Fibroblast of lung (primary cell): ENCODE data around the gene APOH. TPM values are rescaled to one million over a fixed set of nuclear protein-coding genes. Genes with fewer than 3 reads are reported as not detected.

ENCODE experiments used
- DNase-seq, 2 donors: peaks; one replicate each; pipeline versions ENCODE4 v3.0.0 to v3.0.0-alpha.2; 2010; ENCODE audit warnings: low read depth in 2 of 2
- H2AFZ ChIP-seq: 2 replicates; pipeline ENCODE4 v1.5.1; 2012; ENCODE audit warnings: low read length, control low read depth, inconsistent platforms
- H3K27ac ChIP-seq: 2 replicates; pipeline ENCODE4 v1.5.1; 2011; ENCODE audit warnings: low read length, control low read depth; ENCODE audit not compliant: insufficient read depth
- H3K27me3 ChIP-seq: 2 replicates; pipeline ENCODE4 v1.5.1; 2011; ENCODE audit warnings: mild to moderate bottlenecking, low read length; ENCODE audit not compliant: control insufficient read depth, insufficient read depth
- H3K36me3 ChIP-seq: 2 replicates; pipeline ENCODE4 v1.5.1; 2011; ENCODE audit warnings: low read length; ENCODE audit not compliant: control insufficient read depth, insufficient read depth
- H3K4me1 ChIP-seq: 2 replicates; pipeline ENCODE4 v1.5.1; 2011; ENCODE audit warnings: low read length; ENCODE audit not compliant: control insufficient read depth, insufficient read depth; ENCODE audit errors: extremely low read depth
- H3K4me2 ChIP-seq: 2 replicates; pipeline ENCODE4 v1.5.1; 2011; ENCODE audit warnings: low read length, control low read depth; ENCODE audit not compliant: insufficient read depth; ENCODE audit errors: extremely low read depth
- H3K4me3 ChIP-seq, 4 experiments: fragments of 200-600 bp in 1 of 4; sonication (generic) in 1 of 4; replicated peaks in 1 of 4; 2 replicates each; pipeline ENCODE4 v1.5.1; 2011 to 2016; ENCODE audit warnings: low read length in 4 of 4, low read depth in 3 of 4, mild to moderate bottlenecking in 3 of 4, control low read depth in 2 of 4, inconsistent platforms in 1 of 4, mixed read lengths in 1 of 4; ENCODE audit not compliant: insufficient read depth in 1 of 4; ENCODE audit errors: control extremely low read depth in 1 of 4
- H3K79me2 ChIP-seq: 2 replicates; pipeline ENCODE4 v1.5.1; 2012; ENCODE audit warnings: mild to moderate bottlenecking, low read length, inconsistent platforms; ENCODE audit not compliant: control insufficient read depth, insufficient read depth
- H3K9ac ChIP-seq: 2 replicates; pipeline ENCODE4 v1.5.1; 2011; ENCODE audit warnings: mild to moderate bottlenecking, low read length, control low read depth; ENCODE audit not compliant: insufficient read depth
- H3K9me3 ChIP-seq: 2 replicates; pipeline ENCODE4 v1.5.1; 2012; ENCODE audit warnings: low read depth, low read length; ENCODE audit not compliant: control insufficient read depth, insufficient read depth
- H4K20me1 ChIP-seq: 2 replicates; pipeline ENCODE4 v1.5.1; 2011; ENCODE audit warnings: low read length; ENCODE audit not compliant: control insufficient read depth, insufficient read depth; ENCODE audit errors: extremely low read depth
- CTCF ChIP-seq, 2 donors: IDR thresholded peaks in 1 of 2; conservative IDR thresholded peaks in 1 of 2; 1 replicate in 1 of 2; 2 replicates in 1 of 2; pipeline ENCODE4 v1.5.1; 2011 to 2012; ENCODE audit warnings: low read length in 2 of 2, control low read depth in 1 of 2, inconsistent platforms in 1 of 2, low read depth in 1 of 2, mild to moderate bottlenecking in 1 of 2
- EZH2 ChIP-seq: IDR thresholded peaks from 2 replicates; pipeline ENCODE4 v1.5.1; 2012; ENCODE audit warnings: low read length, control low read depth, mild to moderate bottlenecking; ENCODE audit errors: missing control alignments
- polyA plus RNA-seq, 2 donors: library from polyadenylated mRNA; depleted of rRNA in 1 of 2; stranded (reverse) in 1 of 2; unstranded in 1 of 2; fragments of >200 nt; gene quantifications; 2 replicates each; pipeline ENCODE4 v1.2.1, GENCODE V29; 2011 to 2012; ENCODE audit warnings: missing spikeins in 1 of 2
- total RNA-seq: library from RNA; depleted of rRNA; stranded (reverse); fragments of >200 nt; gene quantifications from 2 replicates; pipeline ENCODE4 v1.2.1, GENCODE V29; 2014

APOH gene
- total and polyA plus RNA-seq, 2 donors (not counting 1 experiment from before 2014, with no cell fraction given), result not detected

DNA sequence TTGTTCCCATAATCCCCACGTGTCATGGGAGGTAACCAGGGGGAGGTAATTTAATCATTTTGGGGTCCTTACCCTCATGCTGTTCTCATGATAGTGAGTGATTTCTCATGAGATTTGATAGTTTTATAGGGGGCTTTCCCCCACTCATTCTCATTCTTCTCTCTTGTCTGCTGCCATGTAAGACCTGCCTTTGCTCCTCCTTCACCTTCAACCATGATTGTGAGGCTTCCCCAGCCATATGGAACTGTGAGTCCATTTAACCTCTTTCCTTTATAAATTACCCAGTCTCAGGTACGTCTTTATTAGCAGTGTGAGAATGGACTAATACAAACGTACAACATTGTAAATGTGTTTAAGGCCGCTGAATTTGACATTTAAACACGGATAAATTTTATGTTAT, 35.5 kb upstream of the APOH start:
- no peaks in the 10 kb centered on the region for H3K27me3 ChIP-seq
- H3K79me2 ChIP-seq, result no peaks in the 10 kb centered on the region
- H3K4me1 ChIP-seq, result peaks cover 5% of the 10 kb centered on the region
- no peak for DNase-seq
- no peak overlapping the region for H3K9ac ChIP-seq
- H3K9me3 ChIP-seq, result no peaks in the 10 kb centered on the region
- H3K4me2 ChIP-seq, result no peak overlapping the region
- no peak for TF ChIP-seq CTCF (conservative IDR thresholded peaks at IDR 0.05 in 1 of 2, IDR thresholded peaks at IDR 0.05 in 1 of 2; ENCODE audit: low read depth in 1 of 2, low read length in 2 of 2)
- no peak for TF ChIP-seq EZH2
- H3K36me3 ChIP-seq, result no peaks in the 10 kb centered on the region
- H3K27ac ChIP-seq, result no peak overlapping the region
- no peaks in the 10 kb centered on the region for H4K20me1 ChIP-seq
- no peak overlapping the region for H2AFZ ChIP-seq
- H3K4me3 ChIP-seq, result no peak overlapping the region

DNA sequence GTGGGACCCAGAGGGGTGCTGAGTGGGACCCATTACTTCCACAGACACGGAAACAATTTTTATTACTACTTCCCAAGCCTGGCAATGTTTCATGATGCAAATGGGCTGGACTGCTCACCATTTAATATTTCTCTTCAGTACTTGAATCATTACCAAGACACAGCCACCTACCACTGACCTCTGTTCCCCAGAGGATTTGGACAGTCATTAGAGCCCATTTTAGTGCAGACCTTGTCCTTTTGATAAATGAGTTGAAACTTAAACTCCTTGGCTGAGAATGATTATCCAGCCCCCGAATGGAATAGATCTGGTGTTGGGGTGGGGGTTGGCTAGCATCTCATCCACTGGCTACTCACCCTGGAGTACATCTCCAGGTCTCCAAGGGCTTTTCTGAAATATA, 33.6 kb upstream of the APOH start:
- no peaks in the 10 kb centered on the region for H3K36me3 ChIP-seq
- H4K20me1 ChIP-seq, result no peaks in the 10 kb centered on the region
- no peaks in the 10 kb centered on the region for H3K79me2 ChIP-seq
- no peak for DNase-seq
- H3K9ac ChIP-seq, result no peak overlapping the region
- H3K4me2 ChIP-seq, result no peak overlapping the region
- H3K27me3 ChIP-seq, result no peaks in the 10 kb centered on the region
- no peak overlapping the region for H3K4me3 ChIP-seq
- no peak overlapping the region for H2AFZ ChIP-seq
- H3K9me3 ChIP-seq, result no peaks in the 10 kb centered on the region
- no peaks in the 10 kb centered on the region for H3K4me1 ChIP-seq
- H3K27ac ChIP-seq, result no peak overlapping the region
- TF ChIP-seq EZH2, result no peak
- TF ChIP-seq CTCF (conservative IDR thresholded peaks at IDR 0.05 in 1 of 2, IDR thresholded peaks at IDR 0.05 in 1 of 2; ENCODE audit: low read depth in 1 of 2, low read length in 2 of 2), result no peak

DNA sequence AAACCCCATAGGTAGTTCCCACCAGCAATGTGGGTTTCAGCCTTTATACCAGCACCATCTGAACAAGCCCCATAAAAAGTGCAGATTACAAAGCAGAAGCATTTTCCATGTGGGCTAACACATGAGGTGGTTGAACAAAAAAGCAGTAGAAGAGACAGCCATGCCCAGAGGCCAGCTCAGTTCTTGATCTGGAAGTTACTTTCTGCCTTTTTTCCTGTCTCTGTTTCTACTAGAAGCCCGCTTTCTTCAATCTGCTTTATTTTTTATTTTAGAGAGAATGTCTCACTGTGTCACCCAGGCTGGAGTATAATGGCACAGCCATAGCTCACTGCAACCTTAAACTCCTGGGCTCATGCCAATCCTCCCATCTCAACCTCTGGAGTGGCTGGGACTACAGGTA, 31.5 kb upstream of the APOH start:
- H3K4me3 ChIP-seq, result no peak overlapping the region
- H3K27me3 ChIP-seq, result no peaks in the 10 kb centered on the region
- H3K27ac ChIP-seq, result no peak overlapping the region
- no peaks in the 10 kb centered on the region for H4K20me1 ChIP-seq
- no peaks in the 10 kb centered on the region for H3K4me1 ChIP-seq
- no peak overlapping the region for H2AFZ ChIP-seq
- no peak overlapping the region for H3K4me2 ChIP-seq
- no peaks in the 10 kb centered on the region for H3K9me3 ChIP-seq
- H3K36me3 ChIP-seq, result no peaks in the 10 kb centered on the region
- no peak overlapping the region for H3K9ac ChIP-seq
- DNase-seq, result no peak
- H3K79me2 ChIP-seq, result no peaks in the 10 kb centered on the region
- TF ChIP-seq EZH2, result no peak
- TF ChIP-seq CTCF (conservative IDR thresholded peaks at IDR 0.05 in 1 of 2, IDR thresholded peaks at IDR 0.05 in 1 of 2; ENCODE audit: low read depth in 1 of 2, low read length in 2 of 2), result no peak
